ENCODE measurements around the gene PHF19. TPM values are rescaled to one million over a fixed set of nuclear protein-coding genes. Genes with fewer than 3 reads are reported as not detected.

The PHF19 gene
- total RNA-seq, 2 experiments from 2014 or later: 210 to 216 TPM

DNA sequence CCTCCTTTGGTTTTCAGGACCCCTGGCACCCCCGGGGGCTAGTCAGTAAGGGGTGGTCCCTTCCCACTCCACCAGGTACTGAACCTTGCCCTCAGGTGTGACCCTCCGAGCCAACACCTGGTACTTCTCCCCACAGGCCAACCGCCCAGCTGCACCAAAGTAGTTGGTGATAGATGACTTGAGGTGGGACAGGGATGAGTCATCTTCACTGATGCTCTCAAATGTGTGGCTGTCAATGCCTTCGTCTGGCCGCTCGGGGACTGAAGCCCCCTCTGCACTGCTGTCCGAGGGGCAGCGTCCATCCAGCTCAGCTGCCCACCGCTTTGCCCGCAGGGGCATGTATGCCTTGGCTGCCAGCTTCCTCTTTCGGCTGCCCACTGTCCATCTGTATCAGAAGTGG, 19.1 kb downstream of the PHF19 start:
- H3K27ac Mint-ChIP-seq: peak overlapping the region; percentile 30
- DNase-seq (no peak), ATAC-seq (no peak)
- H3K4me3 Mint-ChIP-seq: no peak overlapping the region
- intact Hi-C loops (cut with micrococcal nuclease): no loop called here
- CTCF ChIA-PET: no interaction called here
- H3K9me3 Mint-ChIP-seq: no peaks in the 10 kb centered on the region
- TF ChIP-seq, protein P1, sequence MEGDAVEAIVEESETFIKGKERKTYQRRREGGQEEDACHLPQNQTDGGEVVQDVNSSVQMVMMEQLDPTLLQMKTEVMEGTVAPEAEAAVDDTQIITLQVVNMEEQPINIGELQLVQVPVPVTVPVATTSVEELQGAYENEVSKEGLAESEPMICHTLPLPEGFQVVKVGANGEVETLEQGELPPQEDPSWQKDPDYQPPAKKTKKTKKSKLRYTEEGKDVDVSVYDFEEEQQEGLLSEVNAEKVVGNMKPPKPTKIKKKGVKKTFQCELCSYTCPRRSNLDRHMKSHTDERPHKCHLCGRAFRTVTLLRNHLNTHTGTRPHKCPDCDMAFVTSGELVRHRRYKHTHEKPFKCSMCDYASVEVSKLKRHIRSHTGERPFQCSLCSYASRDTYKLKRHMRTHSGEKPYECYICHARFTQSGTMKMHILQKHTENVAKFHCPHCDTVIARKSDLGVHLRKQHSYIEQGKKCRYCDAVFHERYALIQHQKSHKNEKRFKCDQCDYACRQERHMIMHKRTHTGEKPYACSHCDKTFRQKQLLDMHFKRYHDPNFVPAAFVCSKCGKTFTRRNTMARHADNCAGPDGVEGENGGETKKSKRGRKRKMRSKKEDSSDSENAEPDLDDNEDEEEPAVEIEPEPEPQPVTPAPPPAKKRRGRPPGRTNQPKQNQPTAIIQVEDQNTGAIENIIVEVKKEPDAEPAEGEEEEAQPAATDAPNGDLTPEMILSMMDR (IDR thresholded peaks at IDR 0.05): no peak
- no peaks in the 10 kb centered on the region for H3K27me3 Mint-ChIP-seq
- H3K4me1 Mint-ChIP-seq (ENCODE audit: low read depth): peaks cover 12% of the 10 kb centered on the region
- POLR2A ChIA-PET: interaction anchor here (1.5 to 17.0 kb wide), 3 partner anchors 7 to 16 kb away, joined by 4 to 231 read pairs (median 6); no protein-coding TSS in a partner anchor
- H3K36me3 Mint-ChIP-seq (ENCODE audit: low read depth): peaks cover 58% of the 10 kb centered on the region

DNA sequence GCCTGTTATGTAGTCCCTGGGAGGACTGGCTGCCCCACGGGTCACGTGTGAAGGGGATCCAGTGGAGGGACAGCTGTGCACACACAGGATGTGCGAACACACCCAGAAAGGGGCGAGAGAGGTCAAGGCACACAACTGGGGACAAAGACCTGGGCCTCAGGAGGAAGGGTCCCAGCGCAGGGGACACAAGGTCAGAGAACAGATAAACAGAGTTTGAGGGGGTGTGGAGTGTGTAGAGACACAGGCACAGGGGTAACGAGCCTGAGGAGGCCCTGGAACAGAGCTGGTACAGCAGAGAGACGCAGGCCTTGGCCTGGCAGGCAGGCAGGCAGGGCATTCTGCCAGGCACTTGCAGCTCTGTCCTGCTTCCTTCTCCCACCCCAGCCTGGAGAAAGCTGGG, 19.5 kb downstream of the PHF19 start:
- H3K4me1 Mint-ChIP-seq (ENCODE audit: low read depth): peaks cover 15% of the 10 kb centered on the region
- H3K27ac Mint-ChIP-seq: peak overlapping the region; percentile 8
- ChIA-PET CTCF (interaction anchor here (2.0 kb wide), 1 partner anchor 13 kb away, joined by 7 read pairs; no protein-coding TSS in a partner anchor), POLR2A (interaction anchor here (1.2 to 17.0 kb wide), 4 partner anchors 7 to 16 kb away, joined by 4 to 231 read pairs (median 7); no protein-coding TSS in a partner anchor)
- H3K36me3 Mint-ChIP-seq (ENCODE audit: low read depth): peaks cover 60% of the 10 kb centered on the region
- DNase-seq (no peak), ATAC-seq (no peak)
- H3K27me3 Mint-ChIP-seq: no peaks in the 10 kb centered on the region
- TF ChIP-seq, protein P1 (IDR thresholded peaks at IDR 0.05): no peak
- no peak overlapping the region for H3K4me3 Mint-ChIP-seq
- H3K9me3 Mint-ChIP-seq: no peaks in the 10 kb centered on the region
- intact Hi-C loops (cut with micrococcal nuclease): no loop called here

DNA sequence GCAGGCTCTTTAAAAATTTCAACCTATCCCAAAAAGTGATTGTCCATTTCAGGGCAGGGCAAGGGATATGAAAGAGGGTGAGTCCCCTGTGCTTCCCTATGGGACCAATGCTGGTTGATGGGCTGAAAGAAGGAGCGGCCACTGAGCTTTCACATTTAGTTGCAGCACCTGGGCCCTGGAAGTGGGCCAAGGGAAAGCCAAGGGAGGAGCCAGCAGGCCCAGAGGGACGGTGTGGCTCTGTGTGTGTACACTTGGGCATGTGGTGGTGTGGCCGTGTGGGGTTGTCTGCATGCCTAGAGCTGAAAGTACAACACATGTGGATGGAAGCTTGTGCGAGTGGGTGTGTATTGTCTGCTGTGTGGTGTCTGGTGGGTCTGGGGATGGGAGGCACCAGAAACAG, 20.3 kb downstream of the PHF19 start:
- CTCF ChIA-PET: interaction anchor here (1.7 to 2.0 kb wide), 2 partner anchors 10 to 13 kb away, joined by 7 read pairs; no protein-coding TSS in a partner anchor
- TF ChIP-seq, protein P1 (IDR thresholded peaks at IDR 0.05): no peak
- no peaks in the 10 kb centered on the region for H3K9me3 Mint-ChIP-seq
- intact Hi-C loops (cut with micrococcal nuclease): no loop called here
- peaks cover 21% of the 10 kb centered on the region for H3K4me1 Mint-ChIP-seq (ENCODE audit: low read depth)
- POLR2A ChIA-PET: interaction anchor here (0.6 to 17.0 kb wide), 5 partner anchors 8 to 68 kb away, joined by 3 to 231 read pairs (median 6); no protein-coding TSS in a partner anchor
- no peak for ATAC-seq
- H3K4me3 Mint-ChIP-seq: no peak overlapping the region
- no peak for DNase-seq
- H3K27ac Mint-ChIP-seq: peak overlapping the region; percentile 42
- H3K36me3 Mint-ChIP-seq (ENCODE audit: low read depth): peaks cover 61% of the 10 kb centered on the region
- no peaks in the 10 kb centered on the region for H3K27me3 Mint-ChIP-seq

DNA sequence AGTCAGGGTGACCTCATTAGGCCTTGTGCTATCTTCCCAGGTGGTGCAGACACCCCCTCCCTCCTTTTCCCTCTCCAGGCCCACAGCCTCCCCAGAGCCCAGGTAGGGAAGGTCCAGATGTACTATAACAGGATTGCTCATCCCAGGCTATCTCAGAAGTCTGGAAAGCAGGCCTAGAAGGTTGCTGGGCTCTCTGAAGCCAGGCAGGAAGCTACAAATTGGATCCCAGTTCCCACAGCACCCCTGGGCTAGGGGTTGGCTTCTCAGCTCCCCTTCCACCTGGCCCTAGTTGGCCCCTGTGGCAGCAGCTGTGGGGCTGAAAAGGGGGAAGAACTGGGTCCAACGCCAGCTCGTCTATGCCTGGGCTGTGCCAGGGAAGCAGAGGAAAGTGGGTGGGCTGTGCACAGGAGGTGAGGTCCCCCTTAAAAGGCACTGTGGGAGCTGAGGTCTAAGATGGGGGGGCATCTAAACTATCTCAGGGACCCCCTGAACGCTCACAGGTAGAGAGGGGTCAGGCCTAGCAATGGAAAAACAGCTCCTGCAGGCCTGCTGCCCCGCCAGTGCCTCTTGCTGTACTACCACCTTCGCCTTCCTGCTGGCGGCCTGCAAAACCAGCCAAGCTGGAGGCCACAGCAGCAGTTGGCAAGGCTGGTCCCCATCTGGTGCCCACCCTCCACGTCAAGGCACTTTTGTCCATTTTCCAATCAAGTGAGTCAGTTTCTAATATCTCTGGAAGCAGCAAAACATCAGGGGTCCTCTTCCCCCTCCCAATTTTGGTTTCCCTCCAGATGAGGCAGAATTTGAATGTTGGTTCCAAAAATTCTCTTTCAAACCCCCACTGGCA, 20.9 kb downstream of the PHF19 start:
- Mint-ChIP-seq H3K4me3 (no peak overlapping the region), H3K27me3 (no peaks in the 10 kb centered on the region), H3K9me3 (no peaks in the 10 kb centered on the region), H3K36me3 (ENCODE audit: low read depth) (peaks cover 60% of the 10 kb centered on the region), H3K27ac (peak overlapping the region; percentile 42), H3K4me1 (ENCODE audit: low read depth) (peaks cover 23% of the 10 kb centered on the region)
- intact Hi-C loops (cut with micrococcal nuclease): no loop called here
- CTCF ChIA-PET: interaction anchor here (1.7 to 2.0 kb wide), 2 partner anchors 11 to 14 kb away, joined by 7 read pairs; no protein-coding TSS in a partner anchor
- TF ChIP-seq, protein P1 (IDR thresholded peaks at IDR 0.05): no peak
- DNase-seq (no peak), ATAC-seq (no peak)
- POLR2A ChIA-PET: interaction anchor here (0.9 to 17.0 kb wide), 6 partner anchors 7 to 351 kb away, joined by 3 to 231 read pairs (median 7); no protein-coding TSS in a partner anchor

Measured in activated CD8-positive, alpha-beta T cell treated with anti-CD3 and anti-CD28 coated beads for 36 hours (primary cell).